ENCODE measurements around the gene CSNK1G2. TPM values are rescaled to one million over a fixed set of nuclear protein-coding genes. Genes with fewer than 3 reads are reported as not detected.

The CSNK1G2 gene
- total and polyA plus RNA-seq, 2 of the 13 experiments (the other 11 are each of a cell fraction or from before 2014, with no cell fraction given): 53.8 to 72.5 TPM

GRCh38 chr19:1968279-1969175 is 27.6 kb downstream of the CSNK1G2 start:
- intact Hi-C loops (cut with micrococcal nuclease; ENCODE audit: unreplicated experiment) (no loop called here), in situ Hi-C loops (cut with HindIII; ENCODE audit: extremely low pct_ligation_motif_present, low pct_unique_long_range_greater_than_20kb) (no loop called here)
- peaks cover 4% of the 10 kb centered on the region for H3K79me2 ChIP-seq (ENCODE audit: insufficient read depth, low read length)
- H4K20me1 ChIP-seq (ENCODE audit: insufficient read depth, low read length): peaks cover 5% of the 10 kb centered on the region; the same call in 1 of the 2 replicates
- no peaks in the 10 kb centered on the region for H3K4me1 ChIP-seq (ENCODE audit: insufficient read depth, low read length)
- no peak; the same call in 1 of the 3 replicates for ATAC-seq
- no peaks in the 10 kb centered on the region for H3K9me3 ChIP-seq (ENCODE audit: low read length)
- TF ChIP-seq KLF6 (CRISPR knock-in tag; IDR thresholded peaks at IDR 0.05): no peak
- 0 out of 2 replicates have a peak, but pooled peaks have one; percentile 51 for TF ChIP-seq ZNF263 (CRISPR knock-in tag; IDR thresholded peaks at IDR 0.05)
- ChIA-PET POLR2A (no interaction called here), CTCF (ENCODE audit: low intra/inter-chr PET ratio, low total read pairs) (no interaction called here)
- H3K27me3 ChIP-seq (ENCODE audit: control insufficient read depth in 1 of 2, insufficient read depth in 2 of 2, low read length in 2 of 2): no peaks in the 10 kb centered on the region
- H3K4me3 ChIP-seq (replicated peaks in 1 of 3; ENCODE audit: insufficient read depth in 1 of 3, low read depth in 2 of 3, low read length in 3 of 3): no peak overlapping the region
- no peak overlapping the region for H3K27ac ChIP-seq (ENCODE audit: extremely low read length, insufficient read depth, low read length)
- no peak overlapping the region for H3K9ac ChIP-seq (ENCODE audit: insufficient read depth, low read depth, low read length)
- no TSS peak for BruUV-seq (replicated peaks)
- FAIRE-seq: no peak
- no peak for DNase-seq (ENCODE audit: low spot score)
- H2AFZ ChIP-seq (ENCODE audit: low read length): no peak overlapping the region
- no peak overlapping the region for H3K4me2 ChIP-seq (ENCODE audit: low read depth, low read length)
- H3K36me3 ChIP-seq (replicated peaks in 1 of 2; ENCODE audit: control insufficient read depth in 1 of 2, insufficient read depth in 2 of 2, low read length in 2 of 2): peaks cover 9 to 21% of the 10 kb centered on the region in 2 experiments
- 99% methylated on average over 21 of the region's 34 CpGs for WGBS (ENCODE audit: low lambda C conversion rate)

- BruUV-seq (replicated peaks): no TSS peak
- TF ChIP-seq AGO2 (optimal IDR thresholded peaks at IDR 0.05; ENCODE audit: low read depth, low read length) (peak; percentile 25), DR1 (CRISPR knock-in tag; IDR thresholded peaks at IDR 0.05) (no peak), CEBPB (IDR thresholded peaks at IDR 0.05; ENCODE audit: borderline replicate concordance, low read depth, low read length) (no peak)
- Histone ChIP-seq H3K4me3 (replicated peaks in 1 of 3; ENCODE audit: insufficient read depth in 1 of 3, low read depth in 2 of 3, low read length in 3 of 3) (no peak overlapping the region), H3K27ac (ENCODE audit: extremely low read length, insufficient read depth, low read length) (no peak overlapping the region), H2AFZ (ENCODE audit: low read length) (no peak overlapping the region), H3K9ac (ENCODE audit: insufficient read depth, low read depth, low read length) (no peak overlapping the region), H4K20me1 (ENCODE audit: insufficient read depth, low read length) (peaks cover 8% of the 10 kb centered on the region; the same call in 1 of the 2 replicates), H3K79me2 (ENCODE audit: insufficient read depth, low read length) (peaks cover 5% of the 10 kb centered on the region), H3K9me3 (ENCODE audit: low read length) (no peaks in the 10 kb centered on the region), H3K4me2 (ENCODE audit: low read depth, low read length) (no peak overlapping the region), H3K4me1 (ENCODE audit: insufficient read depth, low read length) (no peaks in the 10 kb centered on the region), H3K27me3 (ENCODE audit: control insufficient read depth in 1 of 2, insufficient read depth in 2 of 2, low read length in 2 of 2) (no peaks in the 10 kb centered on the region), H3K36me3 (replicated peaks in 1 of 2; ENCODE audit: control insufficient read depth in 1 of 2, insufficient read depth in 2 of 2, low read length in 2 of 2) (peaks cover 9 to 18% of the 10 kb centered on the region in 2 experiments)
- POLR2A ChIA-PET: interaction anchor here (0.6 kb wide), 1 partner anchor 50 kb away, joined by 5 read pairs; no protein-coding TSS in a partner anchor
- ATAC-seq (no peak), FAIRE-seq (no peak), DNase-seq (ENCODE audit: low spot score) (no peak)
- in situ Hi-C loops (cut with HindIII; ENCODE audit: extremely low pct_ligation_motif_present, low pct_unique_long_range_greater_than_20kb) (no loop called here), intact Hi-C loops (cut with micrococcal nuclease; ENCODE audit: unreplicated experiment) (no loop called here)
- WGBS (ENCODE audit: low lambda C conversion rate): 96% methylated on average over 26 of the region's 49 CpGs
- CTCF ChIA-PET (ENCODE audit: low intra/inter-chr PET ratio, low total read pairs): no interaction called here
Measured at GRCh38 chr19:1969176-1970002, 28.4 kb downstream of the CSNK1G2 start.
